HG02938 (cell line): ENCODE measurements around the gene AREG.

Source experiments
- ATAC-seq: cut with Tn5 transposase; IDR thresholded peaks from one replicate; pipeline ENCODE4 v1.9.1; 2021; ENCODE audit warnings: mild to moderate bottlenecking, moderate library complexity; ENCODE audit not compliant: unreplicated experiment

The AREG gene

GRCh38 chr4:74456056-74456744 lies 11.3 kb downstream of the AREG start:
- no peak for ATAC-seq

- ATAC-seq = no peak
Measured at GRCh38 chr4:74456849-74457395, 12.0 kb downstream of the AREG start.

GRCh38 chr4:74460833-74461232 lies 15.9 kb downstream of the AREG start:
- ATAC-seq = no peak

- no peak for ATAC-seq
Measured at GRCh38 chr4:74463123-74463522, 18.2 kb downstream of the AREG start.

- no peak for ATAC-seq
Measured at GRCh38 chr4:74464291-74464690, 19.4 kb downstream of the AREG start.

- no peak for ATAC-seq
Measured at GRCh38 chr4:74466242-74466641, 21.3 kb downstream of the AREG start.

GRCh38 chr4:74471264-74471663 lies 26.3 kb downstream of the AREG start:
- no peak for ATAC-seq

- ATAC-seq = no peak
Measured at GRCh38 chr4:74473155-74473811, 28.3 kb downstream of the AREG start.

- ATAC-seq = no peak
Measured at GRCh38 chr4:74474345-74475090, 29.6 kb downstream of the AREG start.

GRCh38 chr4:74475091-74475800 lies 30.3 kb downstream of the AREG start:
- ATAC-seq = no peak

GRCh38 chr4:74475946-74476345 lies 31.0 kb downstream of the AREG start:
- no peak for ATAC-seq

- ATAC-seq = no peak
Measured at GRCh38 chr4:74479009-74479408, 34.1 kb downstream of the AREG start.

- no peak for ATAC-seq
Measured at GRCh38 chr4:74480267-74480666, 35.3 kb downstream of the AREG start.

- ATAC-seq = no peak
Measured at GRCh38 chr4:74481891-74482609, 37.1 kb downstream of the AREG start.

- no peak for ATAC-seq
Measured at GRCh38 chr4:74483226-74483911, 38.4 kb downstream of the AREG start.

GRCh38 chr4:74486905-74487304 lies 42.0 kb downstream of the AREG start:
- no peak for ATAC-seq

- ATAC-seq = no peak
Measured at GRCh38 chr4:74487771-74488170, 42.8 kb downstream of the AREG start.

GRCh38 chr4:74490736-74491135 lies 45.8 kb downstream of the AREG start:
- no peak for ATAC-seq

- ATAC-seq = no peak
Measured at GRCh38 chr4:74499986-74500781, 55.2 kb downstream of the AREG start.
